ENCODE measurements around the gene KRTAP1-1. TPM values are rescaled to one million over a fixed set of nuclear protein-coding genes. Genes with fewer than 3 reads are reported as not detected.

Gene KRTAP1-1
- polyA plus RNA-seq, 1 experiment: not detected

- no peak for DNase-seq (ENCODE audit: low read depth)
- CTCF ChIA-PET: interaction anchor here (0.6 to 1.2 kb wide), 4 partner anchors 10 to 727 kb away, joined by 3 to 5 read pairs (median 3); no protein-coding TSS in a partner anchor
- TF ChIP-seq CTCF (IDR thresholded peaks at IDR 0.05; ENCODE audit: insufficient read depth, low read depth, low read length): no peak
- no peak overlapping the region for H3K4me3 ChIP-seq (ENCODE audit: low read depth, low read length)
- POLR2A ChIA-PET: interaction anchor here (0.6 kb wide), 1 partner anchor 40 kb away, joined by 5 read pairs; no protein-coding TSS in a partner anchor
- H3K27me3 ChIP-seq (ENCODE audit: control insufficient read depth, insufficient read depth, low read length): no peaks in the 10 kb centered on the region
- no peaks in the 10 kb centered on the region for H3K36me3 ChIP-seq (ENCODE audit: control insufficient read depth, insufficient read depth, low read length)
Observed at GRCh38 chr17:41018541-41018940, 22.7 kb downstream of the KRTAP1-1 start.

- POLR2A ChIA-PET: no interaction called here
- Histone ChIP-seq H3K36me3 (ENCODE audit: control insufficient read depth, insufficient read depth, low read length) (no peaks in the 10 kb centered on the region), H3K4me3 (ENCODE audit: low read depth, low read length) (no peak overlapping the region), H3K27me3 (ENCODE audit: control insufficient read depth, insufficient read depth, low read length) (no peaks in the 10 kb centered on the region)
- DNase-seq (ENCODE audit: low read depth): no peak
- no peak for TF ChIP-seq CTCF (IDR thresholded peaks at IDR 0.05; ENCODE audit: insufficient read depth, low read depth, low read length)
- CTCF ChIA-PET: interaction anchor here (0.6 to 1.3 kb wide), 3 partner anchors 43 to 631 kb away, joined by 3 to 4 read pairs (median 3); no protein-coding TSS in a partner anchor
Observed at GRCh38 chr17:41016578-41017215, 24.6 kb downstream of the KRTAP1-1 start.

DNA sequence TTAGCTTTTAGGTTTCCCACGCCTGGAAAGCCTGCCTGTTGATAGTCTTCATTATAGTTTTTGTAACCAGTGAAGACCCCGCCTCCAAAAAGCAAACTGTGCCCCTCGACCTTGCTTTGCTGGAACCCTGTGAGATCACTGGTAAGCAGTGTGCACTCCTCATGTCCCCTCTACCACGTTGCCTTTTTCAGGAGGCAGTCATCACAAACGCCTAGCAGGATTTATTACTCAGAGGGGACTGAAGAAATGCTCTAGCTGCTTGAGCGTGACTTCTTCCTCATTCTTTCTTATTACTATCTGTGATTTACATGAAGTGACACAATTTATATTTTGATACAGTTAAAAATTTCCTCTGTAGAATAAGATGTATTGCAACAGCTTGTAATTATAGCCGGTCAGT is 25.8 kb downstream of the KRTAP1-1 start:
- H3K36me3 ChIP-seq (ENCODE audit: control insufficient read depth, insufficient read depth, low read length): no peaks in the 10 kb centered on the region
- H3K27me3 ChIP-seq (ENCODE audit: control insufficient read depth, insufficient read depth, low read length): no peaks in the 10 kb centered on the region
- POLR2A ChIA-PET: no interaction called here
- CTCF ChIA-PET: interaction anchor here (1.0 to 1.3 kb wide), 3 partner anchors 8 to 632 kb away, joined by 3 to 4 read pairs (median 3); no protein-coding TSS in a partner anchor
- DNase-seq (ENCODE audit: low read depth): no peak
- TF ChIP-seq CTCF (IDR thresholded peaks at IDR 0.05; ENCODE audit: insufficient read depth, low read depth, low read length): no peak
- H3K4me3 ChIP-seq (ENCODE audit: low read depth, low read length): no peak overlapping the region

GRCh38 chr17:41013606-41014005 is 27.6 kb downstream of the KRTAP1-1 start:
- CTCF ChIA-PET: interaction anchor here (1.0 to 2.0 kb wide), 5 partner anchors 11 to 649 kb away, joined by 3 to 7 read pairs (median 3); partner anchors contain the start of gene KRTAP1-5
- DNase-seq (ENCODE audit: low read depth): peak; percentile 71
- no peak for TF ChIP-seq CTCF (IDR thresholded peaks at IDR 0.05; ENCODE audit: insufficient read depth, low read depth, low read length)
- Histone ChIP-seq H3K36me3 (ENCODE audit: control insufficient read depth, insufficient read depth, low read length) (no peaks in the 10 kb centered on the region), H3K4me3 (ENCODE audit: low read depth, low read length) (no peak overlapping the region), H3K27me3 (ENCODE audit: control insufficient read depth, insufficient read depth, low read length) (no peaks in the 10 kb centered on the region)
- POLR2A ChIA-PET: interaction anchor here (0.6 to 0.7 kb wide), 2 partner anchors 13 to 86 kb away, joined by 5 read pairs; partner anchors contain the start of gene KRTAP1-5

DNA sequence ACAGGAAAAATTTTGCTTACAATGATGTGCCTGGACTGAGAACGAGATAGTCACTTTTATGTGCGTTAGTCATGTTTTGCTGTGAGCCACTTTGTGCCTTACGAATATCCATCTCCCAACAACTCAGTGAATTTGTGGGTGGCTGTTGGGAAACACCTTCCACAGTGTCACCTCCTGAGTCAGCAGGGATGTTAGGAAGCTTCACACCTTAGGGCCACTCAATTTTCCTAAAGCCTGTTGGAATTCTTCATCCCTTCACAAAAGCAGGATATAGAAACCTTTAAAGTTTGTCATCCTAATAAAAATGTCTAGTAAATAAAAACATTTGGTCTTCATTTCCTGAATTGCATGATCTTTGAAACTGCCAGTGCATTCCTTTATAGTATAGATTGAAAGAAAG is 28.1 kb downstream of the KRTAP1-1 start:
- TF ChIP-seq CTCF (IDR thresholded peaks at IDR 0.05; ENCODE audit: insufficient read depth, low read depth, low read length): no peak
- CTCF ChIA-PET: interaction anchor here (1.0 to 2.0 kb wide), 5 partner anchors 11 to 650 kb away, joined by 3 to 7 read pairs (median 3); partner anchors contain the start of gene KRTAP1-5
- peak; percentile 91 for DNase-seq (ENCODE audit: low read depth)
- no peaks in the 10 kb centered on the region for H3K36me3 ChIP-seq (ENCODE audit: control insufficient read depth, insufficient read depth, low read length)
- no peak overlapping the region for H3K4me3 ChIP-seq (ENCODE audit: low read depth, low read length)
- POLR2A ChIA-PET: interaction anchor here (0.6 kb wide), 1 partner anchor 474 kb away, joined by 14 read pairs; no protein-coding TSS in a partner anchor
- H3K27me3 ChIP-seq (ENCODE audit: control insufficient read depth, insufficient read depth, low read length): no peaks in the 10 kb centered on the region
